GM21515 (cell line): Measurements from ENCODE around the gene CAMTA1.

Experiments used
- ATAC-seq: cut with Tn5 transposase; IDR thresholded peaks from one replicate; pipeline ENCODE4 v1.9.1; 2021; ENCODE audit not compliant: unreplicated experiment

Gene CAMTA1

DNA sequence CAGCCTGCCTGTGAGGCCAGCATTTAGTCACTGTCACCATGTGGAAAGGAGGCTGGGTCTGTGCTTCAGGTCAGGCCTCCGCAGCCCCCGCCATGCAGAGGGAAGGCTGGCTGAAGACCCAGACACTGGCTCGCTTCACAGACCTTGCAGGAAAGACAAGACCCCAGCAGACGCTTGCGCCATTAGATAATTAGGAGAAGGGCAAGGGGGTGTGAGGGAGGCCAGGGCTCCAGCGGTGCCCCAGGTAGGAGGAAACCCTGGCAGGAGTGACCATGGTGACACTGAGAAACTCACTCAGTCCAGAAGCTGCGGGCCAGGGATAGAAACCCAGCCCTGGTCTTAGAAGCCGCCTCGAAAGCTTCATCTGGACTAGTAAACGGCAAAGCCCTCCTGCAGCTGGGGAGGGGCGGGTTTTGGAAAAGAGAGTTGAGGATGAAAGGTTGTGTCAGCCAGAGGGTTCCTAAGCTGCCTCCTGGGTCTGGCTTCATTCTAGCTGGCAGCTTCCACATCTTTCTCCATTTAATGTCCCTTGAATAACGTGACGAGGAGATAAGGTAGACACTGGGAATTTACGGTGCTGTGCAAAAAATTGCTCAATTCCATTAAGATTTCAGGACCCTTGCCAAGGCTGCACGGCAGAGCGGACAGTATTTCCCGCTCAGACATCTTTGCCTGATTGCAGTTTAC, 691.8 kb downstream of the CAMTA1 start:
- ATAC-seq, result no peak

DNA sequence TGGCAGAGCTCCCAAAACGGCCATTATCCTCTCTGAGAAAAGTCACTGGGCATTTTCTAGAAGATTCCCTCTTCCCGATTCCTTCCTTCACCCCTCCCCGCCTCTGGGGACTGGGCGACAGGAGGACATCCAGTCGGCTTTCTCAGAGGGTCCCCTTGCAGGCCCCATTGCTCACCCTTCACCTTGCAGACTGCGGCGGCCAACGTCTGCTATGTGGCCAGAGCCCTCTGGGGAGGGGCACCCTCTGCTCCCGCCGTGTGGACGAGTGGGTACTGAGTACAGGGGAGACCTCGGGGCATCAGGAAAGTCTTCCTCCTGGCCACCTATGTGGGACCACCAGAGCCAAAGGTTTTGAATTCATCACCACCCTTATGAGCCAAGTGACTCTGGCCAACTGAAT, 692.3 kb downstream of the CAMTA1 start:
- no peak for ATAC-seq

DNA sequence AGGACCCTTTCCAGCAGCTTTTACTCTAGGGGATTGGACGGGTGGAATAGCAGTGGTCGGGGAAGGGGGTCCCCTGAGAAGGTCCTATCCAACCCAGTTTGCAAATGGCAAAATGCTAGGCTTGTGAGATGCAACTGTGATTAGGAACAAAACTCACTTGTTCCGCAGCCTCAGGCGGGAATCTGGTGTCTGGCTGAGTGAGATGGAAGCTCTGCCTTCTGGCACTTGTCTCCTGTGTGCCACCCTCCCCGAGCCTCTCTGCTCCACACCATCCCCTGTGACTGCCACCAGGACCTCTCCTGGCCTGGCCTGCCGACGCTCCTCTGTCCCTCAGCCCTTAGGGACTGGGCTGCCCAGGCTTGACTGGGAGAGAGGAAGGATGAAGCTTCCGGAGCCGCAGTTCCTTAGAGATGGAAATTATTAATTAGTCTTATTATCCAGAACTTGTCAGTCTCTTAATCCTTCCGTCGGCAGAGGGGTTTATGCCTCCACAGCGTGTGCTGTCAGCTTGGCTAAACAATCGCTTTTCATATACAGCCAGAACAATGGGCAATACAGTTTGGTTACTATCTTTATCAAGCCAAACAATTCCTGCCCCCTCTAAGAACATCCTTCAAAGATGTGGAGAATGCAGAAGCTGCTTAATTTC, 693.0 kb downstream of the CAMTA1 start:
- ATAC-seq, result no peak

DNA sequence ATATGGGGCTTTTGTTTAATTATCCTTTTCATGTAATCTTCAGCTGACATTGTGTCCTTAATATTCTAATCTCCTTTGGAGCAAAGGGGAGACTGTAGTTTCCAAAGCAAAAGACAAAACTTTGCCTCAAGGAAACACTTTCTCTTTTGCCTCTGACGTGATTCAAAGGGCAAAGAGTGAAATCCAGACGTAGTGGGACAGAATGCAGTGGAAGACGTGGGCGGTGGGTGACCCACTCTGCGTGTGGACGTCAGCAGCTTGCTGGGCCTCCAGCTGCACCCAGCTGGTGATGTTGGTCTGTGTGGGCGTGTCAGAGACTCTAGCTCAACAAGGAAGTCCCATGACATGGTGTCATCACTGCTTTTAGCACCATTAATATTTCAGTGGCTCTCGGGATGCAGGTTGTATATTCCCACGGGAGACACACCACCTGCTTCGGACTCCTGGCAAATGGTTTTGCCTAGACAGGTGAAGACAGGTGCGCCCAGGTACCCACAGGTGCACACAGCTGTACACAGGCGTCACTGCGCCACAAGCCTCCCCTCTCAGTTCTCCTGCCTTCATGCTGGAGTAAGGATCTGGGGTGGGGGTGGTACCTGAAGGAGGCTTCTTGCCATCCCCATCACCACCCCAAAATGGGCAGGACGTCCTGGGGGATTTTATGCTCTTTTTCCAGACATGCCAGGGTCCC, 693.7 kb downstream of the CAMTA1 start:
- no peak for ATAC-seq

DNA sequence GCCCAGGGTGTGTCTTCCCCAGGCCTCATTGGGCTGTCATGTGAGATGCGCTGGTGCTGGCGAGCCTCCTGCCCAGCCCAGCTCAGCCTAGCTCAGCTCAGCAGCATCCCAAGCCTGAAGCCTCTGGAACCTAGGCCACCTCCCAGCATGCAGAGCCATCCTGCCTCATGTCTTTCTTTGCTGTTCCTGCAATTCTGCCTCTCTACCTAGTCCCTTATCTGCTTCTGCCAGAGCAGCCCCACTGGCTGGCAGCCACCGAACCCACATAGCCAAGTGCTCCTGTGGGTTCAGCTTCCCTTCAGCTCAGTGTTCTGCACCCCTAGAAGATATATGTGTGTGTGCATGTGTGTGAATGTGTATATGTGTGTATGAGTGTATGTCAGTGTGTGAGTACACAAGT, 694.3 kb downstream of the CAMTA1 start:
- no peak for ATAC-seq

DNA sequence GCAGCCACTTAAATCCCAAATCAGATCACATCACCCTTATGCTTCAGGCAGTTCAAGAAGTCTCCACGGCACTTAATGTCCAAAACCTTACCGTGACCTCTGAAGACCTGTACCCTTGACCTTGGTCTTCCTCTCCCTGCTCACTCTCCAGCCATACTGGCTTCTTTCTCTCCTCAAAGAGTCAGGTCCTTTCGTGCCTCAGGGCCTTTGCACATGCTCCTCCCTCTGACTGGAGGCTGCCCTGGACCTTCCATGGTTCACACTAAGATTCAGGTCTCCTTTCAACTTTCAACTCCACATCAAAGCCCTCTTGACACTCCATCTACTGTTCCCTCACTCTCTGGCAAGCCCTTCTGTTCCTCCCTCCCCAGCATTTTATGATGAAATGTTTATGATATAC, 695.9 kb downstream of the CAMTA1 start:
- no peak for ATAC-seq

DNA sequence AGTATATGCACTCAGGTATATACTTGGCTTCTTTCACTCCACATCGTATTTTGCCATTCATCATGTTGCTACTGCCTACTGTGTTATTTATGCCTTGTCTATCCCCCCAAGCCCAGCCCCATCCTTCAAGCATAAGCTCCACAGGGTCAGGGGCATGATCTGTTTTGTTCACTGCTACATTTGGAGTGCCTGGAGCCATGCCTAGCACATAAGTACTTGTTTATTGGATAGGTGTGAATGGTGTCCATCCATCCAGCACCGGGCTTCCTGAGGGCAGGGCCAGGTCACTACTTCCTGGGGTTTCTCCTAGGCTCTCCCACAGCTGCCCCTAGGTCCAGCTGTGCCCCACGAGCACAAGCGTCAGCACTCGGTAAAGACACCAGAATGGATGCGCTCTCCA, 696.8 kb downstream of the CAMTA1 start:
- no peak for ATAC-seq

DNA sequence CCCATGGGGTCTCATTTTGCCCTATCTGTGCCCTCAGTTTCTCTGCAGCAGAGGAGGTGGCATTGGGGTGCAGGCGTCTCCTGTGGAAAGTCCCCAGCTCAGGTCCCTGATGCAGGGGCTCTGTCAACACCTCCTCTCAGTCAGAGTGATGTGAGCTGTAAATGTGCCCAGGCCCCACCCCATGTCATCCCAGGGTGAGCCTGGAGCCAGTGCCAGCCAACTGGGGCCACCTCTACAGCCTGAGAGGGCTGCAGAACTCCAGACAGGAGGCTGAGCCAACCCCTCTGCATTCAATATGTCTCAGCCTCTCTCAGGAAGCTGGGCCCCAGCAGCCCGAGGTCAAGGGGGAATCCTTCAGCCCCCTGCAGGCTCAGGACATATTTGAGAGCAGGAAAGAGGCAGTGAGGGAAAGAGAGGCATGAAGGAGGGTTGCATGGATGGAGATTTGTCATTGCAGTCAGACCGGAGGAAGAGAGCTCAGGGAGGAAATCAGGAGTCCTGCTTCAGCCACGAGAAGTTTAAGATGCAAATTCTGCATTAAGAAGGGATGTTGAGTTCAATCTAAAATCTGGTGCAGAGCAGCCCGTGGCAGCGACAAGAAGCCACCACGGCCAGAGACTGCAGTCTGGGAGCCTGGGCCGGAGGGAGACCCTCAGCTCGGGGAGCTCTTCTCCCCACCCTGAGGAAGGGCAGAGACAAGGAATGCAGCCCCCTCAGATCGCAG, 697.7 kb downstream of the CAMTA1 start:
- no peak for ATAC-seq

DNA sequence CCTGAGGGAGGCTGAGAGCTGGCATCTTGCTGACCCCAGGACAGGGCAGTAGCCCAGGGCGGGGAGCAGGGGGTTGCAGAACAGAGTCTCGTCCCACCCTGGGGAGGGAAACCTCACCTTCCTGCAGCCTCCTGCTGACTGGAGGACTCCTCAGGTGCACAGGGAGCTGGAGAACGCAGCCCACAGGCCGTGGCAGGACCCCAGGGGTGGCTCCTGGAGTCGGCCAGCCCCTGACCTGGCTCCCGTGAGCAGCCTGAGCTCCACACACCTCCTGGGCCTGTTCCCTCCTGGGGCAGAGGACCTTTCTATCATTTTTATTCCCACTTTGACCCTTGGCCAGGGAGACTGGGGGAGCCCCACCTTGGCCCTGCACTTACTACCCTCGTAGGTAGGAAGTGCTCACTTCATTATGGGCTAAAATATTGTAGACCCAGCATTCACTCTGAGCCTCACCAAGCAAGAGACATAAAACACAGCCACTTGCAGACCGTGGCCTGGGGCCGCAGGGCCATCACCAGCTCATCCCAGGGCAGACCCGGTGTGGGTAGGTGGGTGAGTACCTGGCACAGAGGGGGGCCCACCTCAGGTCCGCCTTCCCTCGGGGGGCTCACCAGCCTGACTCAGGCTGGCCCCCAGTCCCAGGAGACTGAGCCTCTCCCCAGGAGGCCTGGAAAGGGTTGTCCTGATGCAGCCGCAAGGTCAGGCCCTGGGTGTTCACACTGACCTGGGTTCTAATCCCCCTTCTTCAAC, 698.6 kb downstream of the CAMTA1 start:
- no peak for ATAC-seq

DNA sequence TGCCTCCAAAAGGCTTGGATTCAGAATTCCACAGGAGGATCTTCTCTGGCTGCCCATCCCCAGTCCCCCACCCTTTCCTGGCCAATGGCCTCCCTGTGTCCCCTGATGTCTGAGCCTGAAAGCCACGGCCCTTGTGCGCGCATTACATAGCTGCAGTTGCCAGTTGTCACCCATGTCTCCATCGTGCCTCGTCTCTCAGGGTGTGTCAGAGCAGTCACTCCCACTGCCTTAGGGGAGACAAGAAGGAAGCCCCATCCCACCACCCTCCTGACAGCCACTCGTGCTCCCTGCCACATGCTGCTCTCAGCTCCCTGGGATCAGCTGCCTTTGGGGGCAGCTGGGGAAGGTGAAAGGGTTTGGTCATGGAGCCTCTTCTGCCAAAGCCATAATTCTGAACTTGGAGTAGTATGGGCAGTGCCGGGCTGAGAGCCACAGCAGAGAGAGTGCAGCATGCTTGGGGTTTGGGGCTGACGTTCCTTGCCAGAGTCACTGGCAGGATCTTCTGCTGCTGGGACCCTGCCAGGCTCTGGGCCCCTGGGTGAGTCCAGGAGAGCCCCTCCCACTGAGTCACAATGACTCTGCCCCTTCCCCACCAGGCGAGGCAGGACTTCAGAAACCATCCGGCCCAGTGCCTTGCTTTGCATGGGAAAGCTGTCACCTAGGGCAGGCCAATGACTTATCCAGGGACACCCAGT, 700.0 kb downstream of the CAMTA1 start:
- no peak for ATAC-seq

DNA sequence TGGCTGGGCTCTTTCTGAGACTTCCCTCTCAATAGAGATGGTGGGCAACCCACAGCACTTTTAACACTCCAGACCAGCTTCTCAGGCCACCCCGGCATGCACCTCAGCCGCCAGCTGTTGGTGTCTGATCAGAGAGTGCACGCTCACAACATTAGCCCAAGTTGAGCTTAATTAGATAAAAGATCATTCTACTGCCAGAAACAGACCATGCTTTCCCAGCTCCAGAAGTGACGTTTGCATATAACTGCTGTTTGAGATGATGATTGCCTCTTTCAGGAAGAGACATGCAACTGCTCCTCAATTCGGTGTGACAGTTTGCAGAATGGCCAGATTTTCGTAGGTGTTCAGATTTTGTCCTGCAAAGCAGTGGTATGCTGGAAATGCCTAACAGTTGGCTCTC, 700.6 kb downstream of the CAMTA1 start:
- no peak for ATAC-seq

DNA sequence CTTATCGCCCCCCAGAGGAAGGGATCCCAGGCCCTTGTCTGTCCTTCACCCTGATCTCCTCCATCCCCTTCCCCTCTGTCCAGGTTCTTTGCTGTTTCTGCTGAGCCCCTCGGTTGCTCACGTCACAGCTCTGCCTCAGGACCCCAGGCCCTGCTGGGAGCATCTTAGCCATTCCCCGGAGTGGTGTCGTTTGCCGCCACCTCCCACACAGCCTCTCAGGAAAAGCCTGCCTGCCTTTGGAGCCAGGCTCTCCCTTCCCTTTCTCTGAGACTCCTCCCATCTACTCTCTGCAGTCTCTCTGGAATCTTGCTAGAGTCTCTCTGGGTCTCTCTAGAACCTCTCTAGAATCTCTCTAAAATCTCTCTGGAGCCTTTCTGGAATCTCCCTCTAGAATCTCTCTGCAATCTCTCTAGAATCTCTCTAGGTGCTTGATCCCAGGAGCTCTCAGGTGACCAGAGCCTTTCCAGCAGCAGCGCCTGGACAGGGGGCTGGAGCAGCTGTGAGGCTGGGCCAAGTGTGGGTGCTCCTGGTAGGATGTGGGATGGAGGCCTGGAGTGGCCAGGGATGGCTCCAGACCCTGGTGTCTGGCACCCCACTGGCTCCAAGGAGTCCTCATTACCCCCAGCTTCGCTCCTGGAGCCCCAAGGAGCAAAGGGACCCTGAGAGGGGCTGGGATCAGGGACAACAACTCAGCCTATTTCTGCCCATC, 702.7 kb downstream of the CAMTA1 start:
- no peak for ATAC-seq

DNA sequence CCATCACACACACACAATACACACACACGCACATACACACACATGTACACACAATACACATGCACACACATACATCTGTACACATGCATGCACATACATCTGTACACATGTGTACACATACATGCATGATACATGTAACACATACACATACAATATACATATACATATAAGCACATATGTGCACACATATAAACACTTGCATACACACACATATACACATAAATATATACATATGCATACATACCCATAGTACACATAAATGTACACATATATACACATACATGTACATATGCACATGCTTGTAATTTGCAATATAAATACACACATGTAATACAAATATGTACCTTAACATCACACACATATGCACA, 703.2 kb downstream of the CAMTA1 start:
- no peak for ATAC-seq

DNA sequence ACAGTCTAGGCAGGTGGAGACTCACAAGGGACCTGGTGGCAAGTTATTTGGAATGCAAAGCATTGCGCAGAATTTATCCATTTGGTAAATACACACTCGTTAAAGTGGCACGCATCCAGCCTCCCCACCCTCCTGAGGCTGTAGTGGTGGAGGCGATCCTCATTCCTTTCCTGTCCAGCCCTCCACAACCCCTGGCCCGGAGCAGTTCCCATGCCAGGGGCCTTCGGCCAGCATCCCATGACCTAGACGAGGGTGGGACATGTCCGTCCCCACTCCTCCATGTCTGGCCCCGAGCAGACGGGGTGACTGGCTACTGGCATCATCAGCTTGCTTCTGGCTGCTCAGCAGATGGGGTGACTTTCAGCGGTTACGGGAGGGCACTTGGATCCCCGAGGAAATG, 704.3 kb downstream of the CAMTA1 start:
- ATAC-seq, result no peak

DNA sequence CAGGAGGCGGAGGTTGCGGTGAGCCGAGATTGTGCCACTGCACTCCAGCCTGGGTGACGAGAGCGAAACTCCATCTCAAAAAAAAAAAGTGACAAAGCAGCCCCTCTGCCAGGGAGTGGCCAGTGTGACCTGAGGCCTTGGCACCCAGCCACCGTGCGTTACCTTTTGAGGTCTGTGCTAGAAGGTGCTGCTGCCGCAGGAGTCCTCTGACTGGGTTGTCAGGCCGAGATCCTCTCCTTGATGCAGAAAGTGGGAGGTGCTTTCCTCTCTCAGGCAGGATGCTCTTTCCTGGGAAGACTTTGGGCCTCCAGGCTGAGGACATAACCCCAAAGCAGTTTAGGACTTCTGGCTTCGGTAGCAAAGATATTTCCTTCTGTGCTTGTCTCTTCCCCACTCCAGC, 705.3 kb downstream of the CAMTA1 start:
- no peak for ATAC-seq

DNA sequence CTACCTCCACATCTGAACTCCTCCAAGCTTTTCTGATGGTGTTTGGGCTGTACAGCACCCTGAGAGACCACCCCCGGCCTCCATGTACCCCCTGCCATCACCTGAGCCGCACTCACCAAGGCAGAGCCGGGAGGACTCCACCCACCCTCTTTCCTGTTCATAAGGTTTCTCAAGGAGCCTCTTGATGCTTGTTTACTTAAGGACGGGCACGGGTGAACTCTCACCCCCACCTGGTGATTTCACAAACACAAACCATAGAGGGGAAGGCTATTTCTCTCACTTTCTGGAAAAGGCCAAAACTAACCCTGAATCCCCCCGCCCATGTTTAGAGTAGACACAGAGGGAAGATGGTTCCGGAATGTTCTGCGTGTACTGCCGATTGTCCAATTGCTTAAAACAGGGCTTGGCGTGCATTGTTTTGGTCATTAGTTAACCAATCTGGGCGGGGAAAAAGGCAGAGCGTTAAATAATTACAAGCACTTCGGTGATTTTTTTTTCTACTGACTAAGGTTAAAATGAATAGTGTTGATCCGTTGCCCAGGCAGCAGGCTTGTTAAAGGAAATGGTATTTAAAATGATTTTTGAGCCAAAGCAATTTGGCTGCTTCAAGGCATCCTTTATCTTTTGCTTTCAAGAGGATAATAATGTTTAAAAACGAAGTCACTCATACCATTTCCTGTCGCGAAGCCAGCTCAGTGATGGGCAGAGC, 706.0 kb downstream of the CAMTA1 start:
- no peak for ATAC-seq

DNA sequence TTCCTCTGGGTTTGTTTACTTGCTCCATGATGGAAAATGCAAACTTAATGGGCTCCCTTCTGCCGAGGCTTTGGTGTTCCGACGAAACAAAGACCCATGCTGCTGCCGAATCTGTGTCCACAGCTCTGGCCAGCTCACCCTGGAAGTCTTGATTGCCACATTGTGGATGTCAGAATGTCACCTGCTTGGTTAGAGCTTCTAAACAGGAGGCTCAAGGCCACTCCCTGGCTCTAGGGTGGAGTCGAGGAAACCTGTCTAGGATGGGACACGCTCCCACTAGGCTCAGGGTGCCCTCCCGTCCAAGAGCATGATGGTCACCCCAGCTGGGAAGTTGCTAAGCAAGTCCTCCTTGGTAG, 706.5 kb downstream of the CAMTA1 start:
- ATAC-seq, result no peak

DNA sequence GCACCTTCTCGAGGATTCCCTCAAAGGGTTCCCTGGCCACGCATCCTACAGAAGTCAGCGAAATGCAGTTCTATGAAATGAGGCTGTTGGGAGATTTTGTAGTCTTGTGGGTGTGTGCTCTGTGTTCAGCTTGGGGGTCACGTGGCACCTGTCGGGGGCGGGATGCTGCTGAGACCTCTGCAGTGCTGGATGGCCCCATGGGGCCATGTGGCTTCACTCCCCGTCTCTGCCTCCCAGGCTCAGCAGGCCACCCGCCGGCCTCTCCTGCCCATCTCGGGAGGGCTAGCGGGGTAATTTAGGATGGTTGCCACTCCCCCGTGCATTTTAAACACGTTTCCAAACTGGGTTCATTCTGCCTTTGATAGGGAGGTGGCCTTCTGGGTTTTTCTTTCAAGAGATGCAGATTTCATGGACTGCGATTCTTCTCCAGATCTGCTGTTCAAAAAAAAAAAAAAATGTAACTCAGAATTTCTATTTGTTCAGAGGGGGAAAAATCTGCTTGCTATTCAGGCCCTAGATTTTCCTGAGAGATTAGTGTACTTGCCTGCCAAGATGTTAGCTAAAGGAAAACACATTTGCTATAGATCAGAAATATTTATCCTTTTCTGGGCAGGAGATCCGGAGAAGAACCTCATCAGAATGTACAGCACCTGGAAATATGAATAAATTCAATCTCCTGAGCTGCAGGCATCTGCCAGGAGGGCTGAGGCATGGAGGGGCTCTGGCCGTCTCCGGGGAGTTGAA, 708.6 kb downstream of the CAMTA1 start:
- ATAC-seq, result no peak

DNA sequence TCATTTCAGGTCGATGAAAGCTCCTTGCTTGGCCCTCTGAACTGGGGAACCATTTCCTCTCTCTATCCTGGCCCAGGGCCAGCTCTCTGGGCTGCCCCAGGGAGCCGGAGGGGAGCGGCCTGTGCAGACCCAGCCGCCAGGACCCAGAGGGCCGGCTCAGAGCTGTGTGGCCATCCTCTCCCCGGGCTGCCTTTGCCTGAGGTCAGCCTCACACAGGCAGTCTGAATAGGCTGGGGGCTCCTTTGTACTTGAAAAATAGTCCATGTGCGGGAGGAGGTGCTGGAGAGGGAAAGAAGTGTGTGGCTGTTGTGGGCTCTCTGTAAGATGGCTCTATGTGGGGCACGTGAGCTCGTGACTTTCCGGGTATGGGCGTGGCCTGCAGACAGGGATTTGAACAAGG, 710.7 kb downstream of the CAMTA1 start:
- no peak for ATAC-seq
